Measurements from ENCODE around the gene KCNMA1.

- TF ChIP-seq SIN3A (IDR thresholded peaks at IDR 0.05; ENCODE audit: low read depth, low read length) (no peak), MEF2A (IDR thresholded peaks at IDR 0.05; ENCODE audit: insufficient read depth, low read depth, low read length) (no peak), TAF1 (IDR thresholded peaks at IDR 0.05; ENCODE audit: borderline replicate concordance, low read depth, low read length) (no peak), POLR2A (IDR thresholded peaks at IDR 0.05; ENCODE audit: low read depth, low read length) (no peak), KDM1A (IDR thresholded peaks at IDR 0.05; ENCODE audit: borderline replicate concordance) (no peak), RFX5 (IDR thresholded peaks at IDR 0.05; ENCODE audit: low read depth, low read length) (no peak), ZNF384 (IDR thresholded peaks at IDR 0.05; ENCODE audit: borderline replicate concordance, low read depth, low read length) (no peak), NFYB (IDR thresholded peaks at IDR 0.05; ENCODE audit: insufficient read depth, low read depth, low read length) (no peak), PAX8 (IDR thresholded peaks at IDR 0.05) (no peak), RELA (IDR thresholded peaks at IDR 0.05; ENCODE audit: borderline replicate concordance, partially characterized antibody) (no peak)
These were observed 163.2 kb downstream of the KCNMA1 start for GRCh38 chr10:77474386-77474785.
